H9 (cell line): ENCODE data around the gene CASP10. TPM values are rescaled to one million over a fixed set of nuclear protein-coding genes. Genes with fewer than 3 reads are reported as not detected.

Experiments used
- DNase-seq: peaks from one replicate; pipeline ENCODE4 v3.0.0-alpha.2; 2017
- H2AFZ ChIP-seq: one replicate; pipeline ENCODE4 v1.6.1; 2013; ENCODE audit warnings: mild to moderate bottlenecking, low read length, control low read depth, moderate library complexity
- H2AK5ac ChIP-seq: 2 replicates; pipeline ENCODE4 v1.6.1; 2013; ENCODE audit warnings: low read length, control low read depth, mixed read lengths; ENCODE audit not compliant: insufficient read length
- H2BK120ac ChIP-seq: one replicate; pipeline ENCODE4 v1.6.1; 2013; ENCODE audit warnings: low read depth, mild to moderate bottlenecking, low read length, control low read depth, inconsistent platforms; ENCODE audit not compliant: poor library complexity, severe bottlenecking
- H2BK12ac ChIP-seq: 2 replicates; pipeline ENCODE4 v1.6.1; 2013; ENCODE audit warnings: low read length, control low read depth, mixed read lengths, low read depth; ENCODE audit not compliant: insufficient read length
- H2BK15ac ChIP-seq: 2 replicates; pipeline ENCODE4 v1.6.1; 2013; ENCODE audit warnings: low read depth, low read length, control low read depth
- H2BK20ac ChIP-seq: one replicate; pipeline ENCODE4 v1.6.1; 2013; ENCODE audit warnings: low read depth, mild to moderate bottlenecking, low read length, control low read depth, inconsistent platforms; ENCODE audit not compliant: poor library complexity, severe bottlenecking
- H2BK5ac ChIP-seq: 2 replicates; pipeline ENCODE4 v1.6.1; 2013; ENCODE audit warnings: low read length, control low read depth, mixed read lengths; ENCODE audit not compliant: insufficient read length
- H3K14ac ChIP-seq: 2 replicates; pipeline ENCODE4 v1.6.1; 2013; ENCODE audit warnings: low read length, control low read depth; ENCODE audit not compliant: insufficient read depth
- H3K18ac ChIP-seq: 2 replicates; pipeline ENCODE4 v1.6.1; 2013; ENCODE audit warnings: low read depth, mild to moderate bottlenecking, mixed read lengths, low read length, control low read depth; ENCODE audit not compliant: insufficient read length
- H3K23ac ChIP-seq: 2 replicates; pipeline ENCODE4 v1.6.1; 2013; ENCODE audit warnings: low read length, control low read depth, mixed read lengths, low read depth; ENCODE audit not compliant: insufficient read length
- H3K23me2 ChIP-seq: 2 replicates; pipeline ENCODE4 v1.6.1; 2013; ENCODE audit warnings: low read depth, mild to moderate bottlenecking, mixed read lengths, low read length, control low read depth; ENCODE audit not compliant: insufficient read length, poor library complexity, severe bottlenecking
- H3K27ac ChIP-seq: 2 replicates; pipeline ENCODE4 v1.5.1; 2013; ENCODE audit warnings: low read length, control low read depth, mixed read lengths, low read depth; ENCODE audit not compliant: insufficient read length
- H3K27me3 ChIP-seq: 2 replicates; pipeline ENCODE4 v1.6.1; 2013; ENCODE audit warnings: low read length, control low read depth, inconsistent platforms; ENCODE audit not compliant: insufficient read depth
- H3K4ac ChIP-seq: 2 replicates; pipeline ENCODE4 v1.6.1; 2013; ENCODE audit warnings: low read depth, mild to moderate bottlenecking, control low read depth, inconsistent platforms, low read length, moderate library complexity
- H3K4me1 ChIP-seq: 2 replicates; pipeline ENCODE4 v1.6.1; 2013; ENCODE audit warnings: low read length, control low read depth, inconsistent platforms; ENCODE audit not compliant: insufficient read depth
- H3K4me2 ChIP-seq: 2 replicates; pipeline ENCODE4 v1.6.1; 2013; ENCODE audit warnings: low read length, control low read depth, mixed read lengths; ENCODE audit not compliant: insufficient read length, insufficient read depth
- H3K56ac ChIP-seq: 2 replicates; pipeline ENCODE4 v1.6.1; 2013; ENCODE audit warnings: low read depth, mild to moderate bottlenecking, mixed read lengths, low read length, control low read depth; ENCODE audit not compliant: insufficient read length
- H3K79me1 ChIP-seq: 2 replicates; pipeline ENCODE4 v1.6.1; 2013; ENCODE audit warnings: low read depth, mild to moderate bottlenecking, moderate library complexity, low read length, control low read depth, inconsistent platforms; ENCODE audit not compliant: insufficient read depth, poor library complexity, severe bottlenecking
- H3K79me2 ChIP-seq: 2 replicates; pipeline ENCODE4 v1.6.1; 2013; ENCODE audit warnings: low read length, control low read depth, inconsistent platforms; ENCODE audit not compliant: insufficient read depth
- H3K9ac ChIP-seq: 2 replicates; pipeline ENCODE4 v1.6.1; 2013; ENCODE audit warnings: low read length, control low read depth, mixed read lengths; ENCODE audit not compliant: insufficient read length; ENCODE audit errors: extremely low read depth
- H3K9me3 ChIP-seq: one replicate; pipeline ENCODE4 v1.6.1; 2013; ENCODE audit warnings: low read depth, low read length, inconsistent platforms; ENCODE audit not compliant: control insufficient read depth
- H3T11ph ChIP-seq: one replicate; pipeline ENCODE4 v1.6.1; 2013; ENCODE audit warnings: mild to moderate bottlenecking, low read length, control low read depth, inconsistent platforms
- H4K20me1 ChIP-seq: one replicate; pipeline ENCODE4 v1.6.1; 2013; ENCODE audit not compliant: control insufficient read depth, insufficient read length, insufficient read depth
- H4K5ac ChIP-seq: 2 replicates; pipeline ENCODE4 v1.6.1; 2013; ENCODE audit warnings: low read depth, mild to moderate bottlenecking, mixed read lengths, low read length, control low read depth; ENCODE audit not compliant: insufficient read length
- H4K8ac ChIP-seq: replicated peaks from 2 replicates; pipeline ENCODE4 v1.6.1; 2013; ENCODE audit warnings: low read length, control low read depth, mixed read lengths, low read depth; ENCODE audit not compliant: insufficient read length
- H4K91ac ChIP-seq: 2 replicates; pipeline ENCODE4 v1.6.1; 2013; ENCODE audit warnings: low read depth, mild to moderate bottlenecking, moderate library complexity, mixed read lengths, low read length, control low read depth; ENCODE audit not compliant: insufficient read length
- H3K27ac Mint-ChIP-seq, 3 experiments: 2 replicates in 2 of 3; 3 replicates in 1 of 3; pipeline ENCODE4 v1.8.0; 2020 to 2021; ENCODE audit warnings: mixed read lengths in 3 of 3, mild to moderate bottlenecking in 1 of 3, moderate library complexity in 1 of 3
- H3K27me3 Mint-ChIP-seq: 2 replicates; pipeline ENCODE4 v1.8.0; 2021; ENCODE audit warnings: low read depth, mild to moderate bottlenecking, moderate library complexity, mixed read lengths
- H3K36me3 Mint-ChIP-seq, 3 experiments: 2 replicates in 2 of 3; 3 replicates in 1 of 3; pipeline ENCODE4 v1.8.0; 2020 to 2021; ENCODE audit warnings: low read depth in 3 of 3, mixed read lengths in 3 of 3; ENCODE audit not compliant: insufficient read depth in 1 of 3
- H3K4me1 Mint-ChIP-seq, 2 experiments: 2 replicates each; pipeline ENCODE4 v1.8.0; 2020; ENCODE audit warnings: mixed read lengths in 2 of 2
- H3K4me3 Mint-ChIP-seq, 2 experiments: 2 replicates in 1 of 2; 3 replicates in 1 of 2; pipeline ENCODE4 v1.8.0; 2020 to 2021; ENCODE audit warnings: mild to moderate bottlenecking in 2 of 2, mixed read lengths in 2 of 2, moderate library complexity in 1 of 2
- H3K9me3 Mint-ChIP-seq, 2 experiments: 2 replicates in 1 of 2; 3 replicates in 1 of 2; pipeline ENCODE4 v1.8.0; 2020; ENCODE audit warnings: mild to moderate bottlenecking in 2 of 2, mixed read lengths in 2 of 2, moderate library complexity in 1 of 2
- CTCF ChIP-seq: fragments of 200-600 bp; sonication (generic); conservative IDR thresholded peaks from 3 replicates; pipeline ENCODE4 v1.8.0; 2021; ENCODE audit warnings: antibody characterized with exemption, mild to moderate bottlenecking
- WGBS: extraction: QIAGEN DNeasy Blood & Tissue Kit; methylation state at CpG from one replicate; pipeline ENCODE4 v1.1.7; 2013; ENCODE audit warnings: missing lambda C conversion rate, low lambda C conversion rate, mixed read lengths; ENCODE audit not compliant: insufficient read length; ENCODE audit errors: extremely low coverage; 5-methylcytosine and 5-hydroxymethylcytosine counted together
- total RNA-seq: library from RNA; stranded (reverse); gene quantifications from 2 replicates; pipeline ENCODE4 v1.2.1, GENCODE V29; 2021

CASP10 gene
- total RNA-seq, 1 experiment from 2014 or later, result 2.7 TPM

- Histone ChIP-seq H3K4me2 (no peak overlapping the region), H2BK15ac (no peak overlapping the region), H3K56ac (no peak overlapping the region), H3T11ph (no peak overlapping the region), H2BK5ac (no peak overlapping the region), H3K79me1 (no peaks in the 10 kb centered on the region), H3K18ac (no peak overlapping the region), H2BK120ac (no peak overlapping the region), H3K4me1 (peaks cover 4% of the 10 kb centered on the region; the same call in 1 of the 2 replicates), H2BK12ac (no peak overlapping the region), H3K27ac (no peak overlapping the region), H3K14ac (no peak overlapping the region), H4K20me1 (no peaks in the 10 kb centered on the region), H3K23me2 (no peaks in the 10 kb centered on the region), H2AK5ac (no peak overlapping the region), H3K9me3 (no peaks in the 10 kb centered on the region), H2BK20ac (no peak overlapping the region), H3K79me2 (no peaks in the 10 kb centered on the region), H4K91ac (no peak overlapping the region), H3K27me3 (no peaks in the 10 kb centered on the region), H4K8ac (no peak overlapping the region), H3K9ac (no peak overlapping the region), H4K5ac (no peak overlapping the region), H3K23ac (no peak overlapping the region), H3K4ac (no peak overlapping the region), H2AFZ (no peak overlapping the region)
- no peak for TF ChIP-seq CTCF
- Mint-ChIP-seq H3K9me3 (peaks cover 0 to 10% of the 10 kb centered on the region in 2 experiments; a peak in 3 of 5 replicates), H3K27me3 (no peaks in the 10 kb centered on the region; the same call in 1 of the 2 replicates), H3K36me3 (peaks cover 0 to 5% (median 0%) of the 10 kb centered on the region in 3 experiments; a peak in 3 of 7 replicates), H3K27ac (no peak overlapping the region), H3K4me1 (peaks cover 13 to 16% of the 10 kb centered on the region in 2 experiments), H3K4me3 (no peak overlapping the region)
- no peak for DNase-seq
- no CpG with 5 or more reads among the region's 2 CpGs for WGBS
Observed at GRCh38 chr2:201172279-201172678, 10.7 kb upstream of the CASP10 start.
